Testis (tissue), 3 donors: ENCODE measurements around the gene KRT34. TPM values are rescaled to one million over a fixed set of nuclear protein-coding genes. Genes with fewer than 3 reads are reported as not detected.
"Not testable (repeated sequence)": the region's sequence is repeated elsewhere in the genome, so short reads cannot be mapped to it uniquely, and the experiment has no call there.

Source experiments
- DNase-seq: peaks from one replicate; pipeline ENCODE4 v3.0.0-alpha.2; 2019
- H3K27ac ChIP-seq, 2 donors: fragments of 200-600 bp; sonication (generic); one replicate each; pipeline ENCODE4 v1.5.1; 2019
- H3K27me3 ChIP-seq: fragments of 200-600 bp; sonication (generic); one replicate; pipeline ENCODE4 v1.5.1; 2019
- H3K36me3 ChIP-seq: fragments of 200-600 bp; sonication (generic); one replicate; pipeline ENCODE4 v1.5.1; 2017; ENCODE audit warnings: low read depth; ENCODE audit errors: missing control alignments
- H3K4me1 ChIP-seq: fragments of 200-600 bp; sonication (generic); one replicate; pipeline ENCODE4 v1.5.1; 2019
- H3K4me3 ChIP-seq, 2 donors: fragments of 200-600 bp; sonication (generic); one replicate each; pipeline ENCODE4 v1.5.1; 2017 to 2019
- H3K9me3 ChIP-seq: fragments of 200-600 bp; sonication (generic); one replicate; pipeline ENCODE4 v1.5.1; 2017
- CTCF ChIP-seq, 3 experiments: fragments of 450-650 bp in 2 of 3; fragments of 200-600 bp in 1 of 3; sonication (generic) in 1 of 3; IDR thresholded peaks; one replicate each; pipeline ENCODE4 v1.5.1; 2016 to 2019; ENCODE audit warnings: antibody characterized with exemption in 3 of 3, mild to moderate bottlenecking in 2 of 3, moderate library complexity in 1 of 3
- POLR2A ChIP-seq: fragments of 450-650 bp; IDR thresholded peaks from one replicate; pipeline ENCODE4 v1.6.1; 2017; ENCODE audit warnings: antibody characterized with exemption, mild to moderate bottlenecking, moderate library complexity
- WGBS, 2 donors: methylation state at CpG; one replicate each; pipeline ENCODE4 v1.1.5; 2018; 5-methylcytosine and 5-hydroxymethylcytosine counted together
- intact Hi-C: fragments of 100-400 bp; cut with DNase I; formaldehyde crosslinking; loops from one replicate; pipeline ENCODE4 v1.15.1; 2023; ENCODE audit warnings: low total_unique reads
- polyA plus RNA-seq: library from polyadenylated mRNA; stranded (reverse); fragments of 350-450 nt; fragmentation: Illumina TruSeq; extraction: RNeasy Lipid Tissue Mini Kit (QIAGEN cat#74804); gene quantifications from one replicate; pipeline ENCODE4 v1.2.3, GENCODE V29; 2014; ENCODE audit warnings: low read depth, low replicate concordance; ENCODE audit not compliant: insufficient read depth
- total RNA-seq, 2 donors: library from RNA; depleted of rRNA; stranded (reverse); fragments of >200 nt; gene quantifications; one replicate each; pipeline ENCODE4 v1.2.3, GENCODE V29; 2016

Gene KRT34
- total and polyA plus RNA-seq, 3 donors from 2014 or later: 0.50 to 1.2 (median 0.55) TPM

DNA sequence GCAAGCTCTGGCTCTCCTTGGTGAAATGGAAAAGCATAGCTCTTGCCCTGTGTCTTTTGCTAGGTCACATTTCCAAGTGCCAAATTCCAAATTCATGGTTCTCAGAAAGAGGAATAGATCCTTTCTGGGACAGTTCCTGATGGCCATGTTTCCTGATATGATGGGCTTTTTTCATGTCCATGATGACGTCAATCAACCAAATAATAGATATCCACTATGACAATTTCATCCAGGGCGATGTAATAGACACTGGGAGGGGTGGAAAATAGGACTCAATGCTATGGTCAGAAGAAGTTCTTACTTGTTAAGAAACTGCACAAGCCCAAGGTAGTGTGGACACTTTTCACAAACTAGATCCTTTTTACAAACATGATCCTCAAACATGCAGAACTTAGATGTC lies 30.9 kb downstream of the KRT34 start:
- H3K4me3 ChIP-seq: no peak overlapping the region
- no peaks in the 10 kb centered on the region for H3K4me1 ChIP-seq
- H3K27ac ChIP-seq: no peak overlapping the region
- intact Hi-C loops: no loop called here
- no peaks in the 10 kb centered on the region for H3K27me3 ChIP-seq
- WGBS, 2 donors: 90 to 95% methylated on average over 2 of the region's 2 CpGs
- no peak for DNase-seq
- no peaks in the 10 kb centered on the region for H3K9me3 ChIP-seq
- H3K36me3 ChIP-seq: no peaks in the 10 kb centered on the region
- TF ChIP-seq POLR2A (no peak), CTCF (IDR thresholded peaks at IDR 0.05) (no peak)

GRCh38 chr17:41350381-41350878 lies 31.7 kb downstream of the KRT34 start, which contains the start of gene KRT33A:
TSS of gene KRT33A (minus strand) at chr17:41350828. CDS start at chr17:41350767, 61 bp downstream.
- DNase-seq, H3K27me3 ChIP-seq, H3K4me1 ChIP-seq, H3K27ac ChIP-seq, H3K4me3 ChIP-seq, H3K36me3 ChIP-seq, H3K9me3 ChIP-seq, intact Hi-C loops: not testable (repeated sequence)
- 89 to 92% methylated on average over 15 to 16 of the region's 16 CpGs for WGBS, 2 donors

- no peaks in the 10 kb centered on the region for H3K27me3 ChIP-seq
- no peak overlapping the region for H3K27ac ChIP-seq
- intact Hi-C loops: no loop called here
- 84 to 87% methylated on average over 7 of the region's 7 CpGs for WGBS, 2 donors
- H3K9me3 ChIP-seq: no peaks in the 10 kb centered on the region
- H3K4me1 ChIP-seq: no peaks in the 10 kb centered on the region
- no peak overlapping the region for H3K4me3 ChIP-seq
- TF ChIP-seq CTCF (IDR thresholded peaks at IDR 0.05): no peak
- TF ChIP-seq POLR2A: no peak
- no peaks in the 10 kb centered on the region for H3K36me3 ChIP-seq
- DNase-seq: no peak
Measured at GRCh38 chr17:41347869-41348760, 34.0 kb downstream of the KRT34 start.

GRCh38 chr17:41346421-41346820 lies 35.7 kb downstream of the KRT34 start:
- 87 to 89% methylated on average over 14 to 16 of the region's 16 CpGs for WGBS, 2 donors
- intact Hi-C loops, H3K27me3 ChIP-seq, H3K4me1 ChIP-seq, H3K27ac ChIP-seq, H3K36me3 ChIP-seq, H3K9me3 ChIP-seq, H3K4me3 ChIP-seq, DNase-seq: not testable (repeated sequence)

DNA sequence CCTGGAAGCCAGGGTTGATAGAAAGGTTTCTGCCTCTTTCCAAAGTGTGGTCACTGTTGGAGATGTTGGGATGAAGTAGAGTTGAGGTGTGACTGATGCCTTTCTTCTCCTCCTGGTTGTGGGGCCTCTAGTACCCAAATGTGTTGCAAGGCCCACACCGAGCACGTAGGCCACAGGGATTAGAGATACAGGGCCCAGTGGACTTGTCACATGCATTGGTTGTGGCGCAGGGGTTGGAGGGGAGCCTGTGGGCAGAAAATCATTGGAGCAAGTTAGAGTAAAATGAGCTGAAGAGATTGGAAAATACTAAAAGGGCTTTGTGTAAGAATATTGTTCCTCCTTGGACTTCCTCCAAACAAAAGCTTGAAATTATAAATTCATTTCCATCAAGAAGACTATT lies 36.1 kb downstream of the KRT34 start:
- no peaks in the 10 kb centered on the region for H3K27me3 ChIP-seq
- 87 to 95% methylated on average over 3 of the region's 3 CpGs for WGBS, 2 donors
- H3K9me3 ChIP-seq: no peaks in the 10 kb centered on the region
- no peaks in the 10 kb centered on the region for H3K4me1 ChIP-seq
- no peak overlapping the region for H3K27ac ChIP-seq
- intact Hi-C loops: no loop called here
- DNase-seq: no peak
- no peaks in the 10 kb centered on the region for H3K36me3 ChIP-seq
- H3K4me3 ChIP-seq: no peak overlapping the region
- no peak for TF ChIP-seq POLR2A
- TF ChIP-seq CTCF (IDR thresholded peaks at IDR 0.05): no peak
